GM23248 (cell line): ENCODE data around the gene KLK1.

ENCODE experiments used
- EZH2 ChIP-seq: fragments of 200-600 bp; sonication (generic); IDR thresholded peaks from 2 replicates; pipeline ENCODE4 v1.6.1; 2018; ENCODE audit warnings: antibody characterized with exemption, mild to moderate bottlenecking; ENCODE audit not compliant: insufficient read depth, poor library complexity, severe bottlenecking
- EZH2phosphoT487 ChIP-seq: fragments of 200-600 bp; sonication (generic); IDR thresholded peaks from 2 replicates; pipeline ENCODE4 v1.6.1; 2018; ENCODE audit warnings: antibody characterized with exemption, moderate library complexity, mild to moderate bottlenecking, low read depth; ENCODE audit not compliant: insufficient read depth

GRCh38 chr19:50779504-50780457 lies 43.8 kb downstream of the KLK1 start:
- TF ChIP-seq EZH2phosphoT487 (no peak), EZH2 (no peak)
